Left cardiac atrium (tissue), 4 donors: Measurements from ENCODE around the gene CAB39. TPM values are rescaled to one million over a fixed set of nuclear protein-coding genes. Genes with fewer than 3 reads are reported as not detected.

Source experiments
- ATAC-seq, 2 donors: fragments of 200-7000 bp; cut with Tn5 transposase; one replicate each; pipeline ENCODE4 v1.9.1; 2020; ENCODE audit warnings: mild to moderate bottlenecking in 2 of 2, moderate library complexity in 2 of 2
- DNase-seq: peaks from one replicate; pipeline ENCODE4 v3.0.0-alpha.2; 2020
- intact Hi-C, 2 donors: fragments of 100-400 bp; cut with DNase I; formaldehyde crosslinking; loops; one replicate each; pipeline versions ENCODE4 v1.14.1 to v1.15.1; 2022 to 2023
- total RNA-seq, 2 donors: library from RNA; stranded (reverse); fragmentation: NEBNext Ultra II Directional; extraction: Animal tissue kit (Norgen Biotek cat#: 25700); gene quantifications; one replicate each; pipeline ENCODE4 v1.2.1, GENCODE V29; 2021
- donor health status: DM: no; HTN: yes; CAD: no.
- donor health status: DM: no; HTN: yes; CAD: no; lungs with severe emphysema.
- donor health status: DM: yes; HTN: yes; CAD: no.
- donor health status: Dilated cardiomyopathy.

CAB39 gene
- total RNA-seq, 2 donors from 2014 or later, result 85.5 to 87.8 TPM

GRCh38 chr2:230796280-230796862 is 83.7 kb downstream of the CAB39 start:
- DNase-seq (no peak), ATAC-seq (no peak)
- intact Hi-C loops, result loop anchor here (5.0 kb wide), 2 partner anchors 79 to 84 kb away; partner anchors contain the start of gene CAB39 (in 1 of the 2)

- intact Hi-C loops, result loop anchor here (5.0 kb wide), 2 partner anchors 81 to 86 kb away; partner anchors contain the start of gene CAB39 (in 1 of the 2)
- no peak for DNase-seq
- peak in 1 of 2 donors; percentile 34 for ATAC-seq
These were observed 85.2 kb downstream of the CAB39 start for GRCh38 chr2:230797515-230798495.

GRCh38 chr2:230798769-230799399 is 86.2 kb downstream of the CAB39 start:
- intact Hi-C loops, result loop anchor here (5.0 kb wide), 2 partner anchors 82 to 87 kb away; partner anchors contain the start of gene CAB39 (in 1 of the 2)
- peak in 1 of 2 donors; percentile 31 for ATAC-seq

GRCh38 chr2:230805353-230806017 is 92.8 kb downstream of the CAB39 start:
- no peak for ATAC-seq
- DNase-seq, result no peak
- intact Hi-C loops, result no loop called here

More at GRCh38 chr2:230798769-230799399, 86.2 kb downstream of the CAB39 start:
- DNase-seq, result no peak

GRCh38 chr2:230807729-230808128 is 95.1 kb downstream of the CAB39 start:
- ATAC-seq (no peak), DNase-seq (no peak)
- intact Hi-C loops, result no loop called here

GRCh38 chr2:230809015-230809414 is 96.4 kb downstream of the CAB39 start:
- intact Hi-C loops, result no loop called here
- ATAC-seq (no peak), DNase-seq (no peak)

- DNase-seq (no peak), ATAC-seq (no peak)
- intact Hi-C loops, result no loop called here
These were observed 97.1 kb downstream of the CAB39 start for GRCh38 chr2:230809677-230810251.

GRCh38 chr2:230811508-230811907 is 98.9 kb downstream of the CAB39 start:
- no peak for DNase-seq
- ATAC-seq, result peak in 1 of 2 donors; percentile 53
- intact Hi-C loops, result no loop called here

GRCh38 chr2:230812033-230812432 is 99.4 kb downstream of the CAB39 start:
- ATAC-seq (no peak), DNase-seq (no peak)
- intact Hi-C loops, result no loop called here

- intact Hi-C loops, result no loop called here
- ATAC-seq (no peak), DNase-seq (no peak)
These were observed 102.0 kb downstream of the CAB39 start for GRCh38 chr2:230814616-230815015.

GRCh38 chr2:230815088-230815487 is 102.4 kb downstream of the CAB39 start:
- ATAC-seq (no peak), DNase-seq (no peak)
- intact Hi-C loops, result no loop called here

- intact Hi-C loops, result no loop called here
- ATAC-seq, result peak; percentile 41 to 62
- DNase-seq, result no peak
These were observed 104.1 kb downstream of the CAB39 start for GRCh38 chr2:230816735-230817134.

- intact Hi-C loops, result no loop called here
- no peak for ATAC-seq
- DNase-seq, result no peak
These were observed 106.8 kb downstream of the CAB39 start for GRCh38 chr2:230819433-230819832.

GRCh38 chr2:230821261-230821990 is 108.8 kb downstream of the CAB39 start:
- intact Hi-C loops, result loop anchor here in 1 of 2 donors (5.0 kb wide), 1 partner anchor 231 kb away; no protein-coding TSS in a partner anchor
- ATAC-seq (peak in 1 of 2 donors; percentile 12), DNase-seq (no peak)

- intact Hi-C loops, result loop anchor here in 1 of 2 donors (5.0 kb wide), 1 partner anchor 230 kb away; no protein-coding TSS in a partner anchor
- DNase-seq, result no peak
- peak in 1 of 2 donors; percentile 9 for ATAC-seq
These were observed 109.4 kb downstream of the CAB39 start for GRCh38 chr2:230821991-230822520.

- no peak for DNase-seq
- intact Hi-C loops, result loop anchor here in 1 of 2 donors (5.0 kb wide), 1 partner anchor 229 kb away; no protein-coding TSS in a partner anchor
- no peak for ATAC-seq
These were observed 110.8 kb downstream of the CAB39 start for GRCh38 chr2:230823264-230823964.
